Activated CD4-positive, alpha-beta T cell treated with anti-CD3 and anti-CD28 coated beads, Interleukin-2, amount 50 U/mL, for 16 hours (primary cell): Measurements from ENCODE around the gene DYRK1A.

Experiments
- DNase-seq: peaks from one replicate; pipeline ENCODE4 v3.0.0-alpha.2; 2020

The DYRK1A gene

GRCh38 chr21:37419228-37419906, 52.8 kb downstream of the DYRK1A start:
- no peak for DNase-seq

- DNase-seq, result no peak
Observed at GRCh38 chr21:37421306-37421705, 54.7 kb downstream of the DYRK1A start.

GRCh38 chr21:37422382-37422781, 55.8 kb downstream of the DYRK1A start:
- no peak for DNase-seq

- DNase-seq, result no peak
Observed at GRCh38 chr21:37423103-37423502, 56.5 kb downstream of the DYRK1A start.

DNA sequence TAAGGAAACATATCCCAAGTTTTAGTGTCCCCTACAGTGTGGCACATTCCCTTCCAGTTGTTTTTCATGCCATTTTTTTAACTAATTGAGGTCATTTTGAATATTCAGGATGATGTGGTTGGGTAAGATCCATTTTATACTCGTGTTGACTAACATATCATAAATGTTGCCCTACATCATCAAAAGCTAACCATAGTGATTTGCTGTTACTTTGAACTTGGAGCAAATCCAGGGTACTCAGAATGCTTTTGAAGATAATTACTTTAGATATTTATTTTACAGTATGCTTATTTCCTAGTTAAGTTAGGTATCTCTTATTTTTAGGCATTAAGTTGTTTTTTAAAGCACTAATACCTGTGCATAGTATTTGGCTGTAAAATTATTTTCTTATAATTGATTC, 57.8 kb downstream of the DYRK1A start:
- no peak for DNase-seq

GRCh38 chr21:37425001-37425400, 58.4 kb downstream of the DYRK1A start:
- DNase-seq, result no peak

DNA sequence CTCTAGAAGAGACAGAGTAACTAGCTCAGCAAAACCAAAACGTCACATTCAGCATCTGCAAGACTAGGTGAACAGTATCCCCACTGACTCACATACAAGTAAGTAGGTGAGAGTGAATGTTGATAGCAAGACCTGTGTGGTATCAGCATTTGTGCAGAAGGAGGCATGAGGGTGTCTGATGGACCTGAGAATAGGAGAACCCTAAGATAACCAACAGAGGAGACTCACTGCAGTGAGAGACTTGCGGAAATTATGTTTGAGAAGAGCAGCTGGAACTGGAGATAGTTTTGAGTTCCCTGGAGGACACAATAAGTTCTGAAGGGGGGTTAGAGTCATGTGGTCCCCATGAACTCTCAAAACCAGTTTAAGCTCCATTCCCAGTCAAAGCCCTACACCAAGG, 59.1 kb downstream of the DYRK1A start:
- DNase-seq, result no peak

DNA sequence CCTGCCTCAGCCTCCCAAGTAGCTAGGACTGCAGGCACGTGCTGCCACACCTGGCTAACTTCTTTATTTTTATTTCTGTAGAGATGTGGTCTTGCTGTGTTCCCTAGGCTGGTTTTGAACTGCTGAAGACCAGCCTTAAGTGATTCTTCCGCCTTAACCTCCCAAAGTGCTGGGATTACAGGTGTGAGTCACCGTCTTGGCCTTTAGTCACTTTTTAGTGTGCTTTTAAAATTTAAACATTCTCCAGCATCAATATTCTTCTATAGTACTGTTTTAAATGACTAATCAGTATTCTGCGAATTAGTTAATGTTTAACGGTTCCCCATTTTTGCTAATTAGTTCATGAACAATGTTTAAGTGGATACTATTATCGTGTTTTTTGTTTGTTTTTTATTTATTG, 60.6 kb downstream of the DYRK1A start:
- no peak for DNase-seq

- DNase-seq, result no peak
Observed at GRCh38 chr21:37429356-37429755, 62.8 kb downstream of the DYRK1A start.

- no peak for DNase-seq
Observed at GRCh38 chr21:37430184-37430821, 63.7 kb downstream of the DYRK1A start.

DNA sequence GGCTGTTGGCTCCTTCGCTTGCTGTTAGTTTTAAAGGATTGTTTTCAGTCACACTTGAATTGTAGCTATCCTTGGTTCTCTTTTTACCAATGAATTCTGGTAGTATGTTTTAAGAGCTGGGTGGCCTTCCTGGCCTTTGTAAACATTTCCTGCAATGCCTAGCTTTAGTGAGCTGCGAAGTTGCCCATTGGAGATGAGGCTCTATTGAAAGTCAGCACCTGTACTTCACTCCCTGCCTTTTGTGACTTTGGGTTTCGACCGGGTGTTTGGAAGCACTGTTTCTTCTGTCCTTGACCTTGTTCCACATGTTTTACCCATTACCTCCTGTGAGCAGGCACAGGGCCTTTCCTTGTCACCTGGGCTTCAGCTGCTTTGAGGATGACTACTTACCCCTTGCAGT, 64.7 kb downstream of the DYRK1A start:
- no peak for DNase-seq

GRCh38 chr21:37432710-37433455, 66.3 kb downstream of the DYRK1A start:
- DNase-seq, result no peak

DNA sequence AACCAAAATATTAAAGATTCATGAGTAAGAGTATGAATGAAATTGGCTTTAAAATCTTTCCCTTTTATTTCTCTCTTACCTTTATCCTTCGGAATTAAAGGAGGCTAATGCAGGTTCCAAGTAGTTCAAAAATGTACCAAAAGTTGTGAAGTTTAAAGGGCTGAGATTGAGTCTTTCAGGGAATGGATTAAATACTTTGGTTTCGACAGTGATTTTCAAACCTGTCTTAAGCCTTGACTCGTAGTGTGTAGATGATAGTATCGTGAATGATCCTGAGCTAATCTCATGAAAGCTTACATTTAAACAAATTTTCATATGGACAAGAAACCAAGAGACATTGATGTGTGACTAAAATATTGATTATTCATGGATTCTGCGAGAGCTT, 66.9 kb downstream of the DYRK1A start:
- no peak for DNase-seq

DNA sequence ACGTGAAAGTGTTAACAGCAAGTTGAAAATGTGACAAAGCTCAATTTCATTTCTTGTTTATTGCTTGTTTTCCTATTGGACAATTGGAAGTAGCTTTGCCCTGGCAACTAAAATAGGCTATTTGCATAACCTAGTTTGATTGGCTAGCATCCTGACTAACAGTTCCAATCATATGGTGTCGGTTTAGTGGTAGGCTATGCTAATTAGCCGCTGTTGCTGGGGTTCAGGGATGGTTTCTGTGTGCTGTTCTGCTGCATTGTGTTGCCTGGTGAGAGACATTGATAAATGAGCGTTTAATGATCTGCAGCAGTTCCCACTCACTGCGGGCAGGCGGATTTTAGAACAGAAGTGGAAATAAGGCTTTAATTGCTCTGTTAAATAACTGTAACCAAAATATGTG, 68.5 kb downstream of the DYRK1A start:
- DNase-seq, result peak; percentile 45

DNA sequence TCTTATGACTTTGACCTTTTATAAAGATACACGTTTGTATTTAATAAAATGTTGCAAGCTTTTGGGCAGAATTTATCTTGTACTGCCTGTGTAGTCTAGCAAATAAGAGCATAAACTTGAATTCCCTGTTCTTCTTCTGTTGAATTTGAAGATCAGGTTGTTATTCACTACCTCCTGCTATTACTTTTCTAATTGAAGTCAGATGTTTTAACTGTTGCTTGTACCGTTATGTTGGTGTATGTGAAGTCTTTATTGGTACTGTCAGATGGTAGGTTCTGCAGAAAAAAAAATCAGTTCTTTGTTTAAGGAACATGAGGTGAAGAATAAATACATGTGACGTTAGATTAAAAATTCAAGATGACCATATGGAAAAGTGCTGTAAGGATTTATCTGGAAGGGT, 69.1 kb downstream of the DYRK1A start:
- no peak for DNase-seq

- no peak for DNase-seq
Observed at GRCh38 chr21:37436174-37436573, 69.6 kb downstream of the DYRK1A start.

DNA sequence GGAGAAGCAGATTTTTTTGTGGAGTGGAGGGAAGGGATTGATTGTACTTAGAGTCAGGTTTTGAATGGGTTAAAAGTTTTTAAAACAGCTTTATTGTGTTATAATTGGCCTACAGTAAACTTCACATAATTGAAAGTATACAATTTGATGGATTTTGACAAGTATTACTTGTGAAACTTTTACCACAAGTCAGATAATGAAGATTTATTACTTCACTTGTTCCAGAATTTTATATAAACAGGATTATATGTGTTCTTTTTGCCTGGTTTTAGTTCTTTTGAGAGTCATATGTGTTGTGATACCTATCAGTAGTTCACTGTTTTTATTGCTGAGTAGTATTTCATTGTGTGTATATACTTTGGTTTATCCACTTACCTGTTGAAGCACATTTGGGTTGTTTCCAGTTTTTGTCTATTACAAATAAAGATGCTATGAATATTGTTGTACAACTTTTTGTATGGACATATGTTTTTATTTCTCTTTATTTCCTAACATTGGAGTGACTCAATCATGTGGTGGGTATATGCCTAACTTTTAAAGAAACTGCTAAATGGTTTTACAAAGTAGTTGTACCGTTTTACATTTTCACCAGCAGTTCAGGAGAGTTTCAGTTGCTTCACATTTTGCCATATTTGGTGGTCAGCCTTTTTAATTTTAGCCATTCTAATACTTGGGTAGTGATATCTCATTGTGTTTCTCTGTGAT, 71.0 kb downstream of the DYRK1A start:
- no peak for DNase-seq

GRCh38 chr21:37443683-37444082, 77.1 kb downstream of the DYRK1A start:
- DNase-seq, result no peak

GRCh38 chr21:37445228-37445627, 78.7 kb downstream of the DYRK1A start:
- no peak for DNase-seq

GRCh38 chr21:37446552-37446951, 80.0 kb downstream of the DYRK1A start:
- no peak for DNase-seq

- DNase-seq, result no peak
Observed at GRCh38 chr21:37447288-37447936, 80.8 kb downstream of the DYRK1A start.

DNA sequence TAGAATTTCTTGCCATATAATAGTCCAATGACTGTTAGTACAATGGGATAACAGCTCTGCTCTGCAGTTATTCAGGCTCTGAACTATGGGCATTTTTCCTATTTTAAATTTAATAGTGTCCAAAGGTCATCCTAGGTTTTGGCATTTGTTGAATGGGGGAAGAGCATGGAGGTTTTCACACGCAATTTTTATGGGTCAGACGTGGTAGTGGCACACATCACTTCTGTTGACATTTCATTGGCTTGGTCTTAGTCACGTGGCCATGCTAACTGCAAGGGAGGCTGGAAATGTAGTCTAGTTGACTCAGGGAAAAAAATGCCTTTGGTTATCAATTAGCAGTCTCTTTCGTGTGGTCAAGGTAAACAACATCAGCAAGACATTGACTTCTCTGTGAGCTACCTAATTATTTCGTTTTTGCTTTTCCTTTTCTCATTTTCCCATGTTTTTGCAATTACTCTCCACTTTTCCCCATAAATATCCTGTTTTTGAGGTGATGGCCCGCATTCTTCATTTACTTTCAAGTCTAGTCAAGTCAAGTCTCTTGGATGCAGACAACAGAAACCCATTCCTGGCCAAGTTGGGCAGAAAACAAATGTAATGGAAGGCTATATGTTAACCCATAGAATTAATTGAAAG, 82.8 kb downstream of the DYRK1A start:
- DNase-seq, result no peak
